ENCODE results near the gene NALCN.

The NALCN gene

GRCh38 chr13:101111894-101112293 lies 304.4 kb downstream of the NALCN start:
- no peak for DNase-seq

- DNase-seq, result no peak
These were observed 307.3 kb downstream of the NALCN start for GRCh38 chr13:101109005-101109404.

- no peak for DNase-seq
These were observed 317.4 kb downstream of the NALCN start for GRCh38 chr13:101098873-101099272.

GRCh38 chr13:101092985-101093384 lies 323.3 kb downstream of the NALCN start:
- no peak for DNase-seq

GRCh38 chr13:101090287-101090686 lies 326.0 kb downstream of the NALCN start:
- DNase-seq, result no peak

GRCh38 chr13:101085551-101085950 lies 330.8 kb downstream of the NALCN start:
- DNase-seq, result no peak

- DNase-seq, result no peak
These were observed 333.9 kb downstream of the NALCN start for GRCh38 chr13:101082441-101082840.

- DNase-seq, result no peak
These were observed 335.7 kb downstream of the NALCN start for GRCh38 chr13:101080616-101081015.

GRCh38 chr13:101065329-101065728 lies 351.0 kb downstream of the NALCN start:
- no peak for DNase-seq

- no peak for DNase-seq
These were observed 356.5 kb downstream of the NALCN start for GRCh38 chr13:101059793-101060192.

- no peak for DNase-seq
These were observed 357.5 kb downstream of the NALCN start for GRCh38 chr13:101058841-101059240.

GRCh38 chr13:101053301-101054093 lies 362.8 kb downstream of the NALCN start:
- DNase-seq, result no peak

- DNase-seq, result no peak
These were observed 367.0 kb downstream of the NALCN start for GRCh38 chr13:101049166-101049850.

- DNase-seq, result no peak
These were observed 379.8 kb downstream of the NALCN start for GRCh38 chr13:101036546-101036945.

- no peak for DNase-seq
These were observed 381.1 kb downstream of the NALCN start for GRCh38 chr13:101035119-101035620.

GRCh38 chr13:101026736-101027398 lies 389.4 kb downstream of the NALCN start:
- DNase-seq, result no peak

- no peak for DNase-seq
These were observed 390.0 kb downstream of the NALCN start for GRCh38 chr13:101026328-101026727.

GRCh38 chr13:101025925-101026324 lies 390.4 kb downstream of the NALCN start:
- DNase-seq, result no peak

- no peak for DNase-seq
These were observed 390.8 kb downstream of the NALCN start for GRCh38 chr13:101025519-101025918.

GRCh38 chr13:101019126-101019525 lies 397.2 kb downstream of the NALCN start:
- no peak for DNase-seq

GRCh38 chr13:101018720-101019119 lies 397.6 kb downstream of the NALCN start:
- no peak for DNase-seq

GRCh38 chr13:101017123-101017872 lies 399.0 kb downstream of the NALCN start:
- DNase-seq, result no peak

- no peak for DNase-seq
These were observed 399.8 kb downstream of the NALCN start for GRCh38 chr13:101016475-101016874.

All from hematopoietic multipotent progenitor cell treated with erythropoietin and hydrocortisone succinate and interleukin-3 and kit ligand, for 6 days (in vitro differentiated cells).